H9 (cell line): ENCODE measurements around the gene ZFAND5. TPM values are rescaled to one million over a fixed set of nuclear protein-coding genes. Genes with fewer than 3 reads are reported as not detected.

Experiments used
- DNase-seq: peaks from one replicate; pipeline ENCODE4 v3.0.0-alpha.2; 2017
- H2AFZ ChIP-seq: one replicate; pipeline ENCODE4 v1.6.1; 2013; ENCODE audit warnings: mild to moderate bottlenecking, low read length, control low read depth, moderate library complexity
- H2AK5ac ChIP-seq: 2 replicates; pipeline ENCODE4 v1.6.1; 2013; ENCODE audit warnings: low read length, control low read depth, mixed read lengths; ENCODE audit not compliant: insufficient read length
- H2BK120ac ChIP-seq: one replicate; pipeline ENCODE4 v1.6.1; 2013; ENCODE audit warnings: low read depth, mild to moderate bottlenecking, low read length, control low read depth, inconsistent platforms; ENCODE audit not compliant: poor library complexity, severe bottlenecking
- H2BK12ac ChIP-seq: 2 replicates; pipeline ENCODE4 v1.6.1; 2013; ENCODE audit warnings: low read length, control low read depth, mixed read lengths, low read depth; ENCODE audit not compliant: insufficient read length
- H2BK15ac ChIP-seq: 2 replicates; pipeline ENCODE4 v1.6.1; 2013; ENCODE audit warnings: low read depth, low read length, control low read depth
- H2BK20ac ChIP-seq: one replicate; pipeline ENCODE4 v1.6.1; 2013; ENCODE audit warnings: low read depth, mild to moderate bottlenecking, low read length, control low read depth, inconsistent platforms; ENCODE audit not compliant: poor library complexity, severe bottlenecking
- H2BK5ac ChIP-seq: 2 replicates; pipeline ENCODE4 v1.6.1; 2013; ENCODE audit warnings: low read length, control low read depth, mixed read lengths; ENCODE audit not compliant: insufficient read length
- H3K14ac ChIP-seq: 2 replicates; pipeline ENCODE4 v1.6.1; 2013; ENCODE audit warnings: low read length, control low read depth; ENCODE audit not compliant: insufficient read depth
- H3K18ac ChIP-seq: 2 replicates; pipeline ENCODE4 v1.6.1; 2013; ENCODE audit warnings: low read depth, mild to moderate bottlenecking, mixed read lengths, low read length, control low read depth; ENCODE audit not compliant: insufficient read length
- H3K23ac ChIP-seq: 2 replicates; pipeline ENCODE4 v1.6.1; 2013; ENCODE audit warnings: low read length, control low read depth, mixed read lengths, low read depth; ENCODE audit not compliant: insufficient read length
- H3K23me2 ChIP-seq: 2 replicates; pipeline ENCODE4 v1.6.1; 2013; ENCODE audit warnings: low read depth, mild to moderate bottlenecking, mixed read lengths, low read length, control low read depth; ENCODE audit not compliant: insufficient read length, poor library complexity, severe bottlenecking
- H3K27ac ChIP-seq: 2 replicates; pipeline ENCODE4 v1.5.1; 2013; ENCODE audit warnings: low read length, control low read depth, mixed read lengths, low read depth; ENCODE audit not compliant: insufficient read length
- H3K27me3 ChIP-seq: 2 replicates; pipeline ENCODE4 v1.6.1; 2013; ENCODE audit warnings: low read length, control low read depth, inconsistent platforms; ENCODE audit not compliant: insufficient read depth
- H3K4ac ChIP-seq: 2 replicates; pipeline ENCODE4 v1.6.1; 2013; ENCODE audit warnings: low read depth, mild to moderate bottlenecking, control low read depth, inconsistent platforms, low read length, moderate library complexity
- H3K4me1 ChIP-seq: 2 replicates; pipeline ENCODE4 v1.6.1; 2013; ENCODE audit warnings: low read length, control low read depth, inconsistent platforms; ENCODE audit not compliant: insufficient read depth
- H3K4me2 ChIP-seq: 2 replicates; pipeline ENCODE4 v1.6.1; 2013; ENCODE audit warnings: low read length, control low read depth, mixed read lengths; ENCODE audit not compliant: insufficient read length, insufficient read depth
- H3K56ac ChIP-seq: 2 replicates; pipeline ENCODE4 v1.6.1; 2013; ENCODE audit warnings: low read depth, mild to moderate bottlenecking, mixed read lengths, low read length, control low read depth; ENCODE audit not compliant: insufficient read length
- H3K79me1 ChIP-seq: 2 replicates; pipeline ENCODE4 v1.6.1; 2013; ENCODE audit warnings: low read depth, mild to moderate bottlenecking, moderate library complexity, low read length, control low read depth, inconsistent platforms; ENCODE audit not compliant: insufficient read depth, poor library complexity, severe bottlenecking
- H3K79me2 ChIP-seq: 2 replicates; pipeline ENCODE4 v1.6.1; 2013; ENCODE audit warnings: low read length, control low read depth, inconsistent platforms; ENCODE audit not compliant: insufficient read depth
- H3K9ac ChIP-seq: 2 replicates; pipeline ENCODE4 v1.6.1; 2013; ENCODE audit warnings: low read length, control low read depth, mixed read lengths; ENCODE audit not compliant: insufficient read length; ENCODE audit errors: extremely low read depth
- H3K9me3 ChIP-seq: one replicate; pipeline ENCODE4 v1.6.1; 2013; ENCODE audit warnings: low read depth, low read length, inconsistent platforms; ENCODE audit not compliant: control insufficient read depth
- H3T11ph ChIP-seq: one replicate; pipeline ENCODE4 v1.6.1; 2013; ENCODE audit warnings: mild to moderate bottlenecking, low read length, control low read depth, inconsistent platforms
- H4K20me1 ChIP-seq: one replicate; pipeline ENCODE4 v1.6.1; 2013; ENCODE audit not compliant: control insufficient read depth, insufficient read length, insufficient read depth
- H4K5ac ChIP-seq: 2 replicates; pipeline ENCODE4 v1.6.1; 2013; ENCODE audit warnings: low read depth, mild to moderate bottlenecking, mixed read lengths, low read length, control low read depth; ENCODE audit not compliant: insufficient read length
- H4K8ac ChIP-seq: replicated peaks from 2 replicates; pipeline ENCODE4 v1.6.1; 2013; ENCODE audit warnings: low read length, control low read depth, mixed read lengths, low read depth; ENCODE audit not compliant: insufficient read length
- H4K91ac ChIP-seq: 2 replicates; pipeline ENCODE4 v1.6.1; 2013; ENCODE audit warnings: low read depth, mild to moderate bottlenecking, moderate library complexity, mixed read lengths, low read length, control low read depth; ENCODE audit not compliant: insufficient read length
- H3K27ac Mint-ChIP-seq, 3 experiments: 2 replicates in 2 of 3; 3 replicates in 1 of 3; pipeline ENCODE4 v1.8.0; 2020 to 2021; ENCODE audit warnings: mixed read lengths in 3 of 3, mild to moderate bottlenecking in 1 of 3, moderate library complexity in 1 of 3
- H3K27me3 Mint-ChIP-seq: 2 replicates; pipeline ENCODE4 v1.8.0; 2021; ENCODE audit warnings: low read depth, mild to moderate bottlenecking, moderate library complexity, mixed read lengths
- H3K36me3 Mint-ChIP-seq, 3 experiments: 2 replicates in 2 of 3; 3 replicates in 1 of 3; pipeline ENCODE4 v1.8.0; 2020 to 2021; ENCODE audit warnings: low read depth in 3 of 3, mixed read lengths in 3 of 3; ENCODE audit not compliant: insufficient read depth in 1 of 3
- H3K4me1 Mint-ChIP-seq, 2 experiments: 2 replicates each; pipeline ENCODE4 v1.8.0; 2020; ENCODE audit warnings: mixed read lengths in 2 of 2
- H3K4me3 Mint-ChIP-seq, 2 experiments: 2 replicates in 1 of 2; 3 replicates in 1 of 2; pipeline ENCODE4 v1.8.0; 2020 to 2021; ENCODE audit warnings: mild to moderate bottlenecking in 2 of 2, mixed read lengths in 2 of 2, moderate library complexity in 1 of 2
- H3K9me3 Mint-ChIP-seq, 2 experiments: 2 replicates in 1 of 2; 3 replicates in 1 of 2; pipeline ENCODE4 v1.8.0; 2020; ENCODE audit warnings: mild to moderate bottlenecking in 2 of 2, mixed read lengths in 2 of 2, moderate library complexity in 1 of 2
- CTCF ChIP-seq: fragments of 200-600 bp; sonication (generic); conservative IDR thresholded peaks from 3 replicates; pipeline ENCODE4 v1.8.0; 2021; ENCODE audit warnings: antibody characterized with exemption, mild to moderate bottlenecking
- WGBS: extraction: QIAGEN DNeasy Blood & Tissue Kit; methylation state at CpG from one replicate; pipeline ENCODE4 v1.1.7; 2013; ENCODE audit warnings: missing lambda C conversion rate, low lambda C conversion rate, mixed read lengths; ENCODE audit not compliant: insufficient read length; ENCODE audit errors: extremely low coverage; 5-methylcytosine and 5-hydroxymethylcytosine counted together
- total RNA-seq: library from RNA; stranded (reverse); gene quantifications from 2 replicates; pipeline ENCODE4 v1.2.1, GENCODE V29; 2021

ZFAND5 gene
- total RNA-seq, 1 experiment from 2014 or later = 304 TPM

GRCh38 chr9:72349240-72349639, 15.8 kb downstream of the ZFAND5 start:
- Histone ChIP-seq H2AFZ (no peak overlapping the region), H2BK12ac (no peak overlapping the region), H3K23me2 (no peaks in the 10 kb centered on the region), H2AK5ac (no peak overlapping the region), H4K8ac (no peak overlapping the region), H3K27me3 (no peaks in the 10 kb centered on the region), H3K27ac (no peak overlapping the region), H4K91ac (no peak overlapping the region), H3K4me2 (no peak overlapping the region), H3K79me1 (no peaks in the 10 kb centered on the region), H3T11ph (no peak overlapping the region), H3K18ac (no peak overlapping the region), H2BK120ac (no peak overlapping the region), H3K56ac (no peak overlapping the region), H2BK20ac (no peak overlapping the region), H4K5ac (no peak overlapping the region), H3K9me3 (no peaks in the 10 kb centered on the region), H3K4me1 (no peaks in the 10 kb centered on the region), H3K14ac (no peak overlapping the region), H3K79me2 (no peaks in the 10 kb centered on the region), H4K20me1 (no peaks in the 10 kb centered on the region), H2BK15ac (no peak overlapping the region), H3K4ac (no peak overlapping the region), H3K9ac (no peak overlapping the region), H2BK5ac (no peak overlapping the region), H3K23ac (no peak overlapping the region)
- TF ChIP-seq CTCF = no peak
- no peaks in the 10 kb centered on the region for H3K27me3 Mint-ChIP-seq
- WGBS = no CpG with 5 or more reads among the region's 2 CpGs
- H3K27ac Mint-ChIP-seq = no peak overlapping the region
- H3K36me3 Mint-ChIP-seq = peaks cover 2 to 8% (median 6%) of the 10 kb centered on the region in 3 experiments; a peak in 6 of 7 replicates
- no peak overlapping the region for H3K4me3 Mint-ChIP-seq
- peaks cover 3 to 5% of the 10 kb centered on the region in 2 experiments; a peak in 1 of 4 replicates for H3K4me1 Mint-ChIP-seq
- no peaks in the 10 kb centered on the region for H3K9me3 Mint-ChIP-seq
- DNase-seq = no peak
